GM21717 (cell line): ENCODE measurements around the gene SETD4.

Experiments
- ATAC-seq: cut with Tn5 transposase; IDR thresholded peaks from one replicate; pipeline ENCODE4 v1.9.1; 2021; ENCODE audit warnings: mild to moderate bottlenecking, moderate library complexity; ENCODE audit not compliant: unreplicated experiment

The SETD4 gene

DNA sequence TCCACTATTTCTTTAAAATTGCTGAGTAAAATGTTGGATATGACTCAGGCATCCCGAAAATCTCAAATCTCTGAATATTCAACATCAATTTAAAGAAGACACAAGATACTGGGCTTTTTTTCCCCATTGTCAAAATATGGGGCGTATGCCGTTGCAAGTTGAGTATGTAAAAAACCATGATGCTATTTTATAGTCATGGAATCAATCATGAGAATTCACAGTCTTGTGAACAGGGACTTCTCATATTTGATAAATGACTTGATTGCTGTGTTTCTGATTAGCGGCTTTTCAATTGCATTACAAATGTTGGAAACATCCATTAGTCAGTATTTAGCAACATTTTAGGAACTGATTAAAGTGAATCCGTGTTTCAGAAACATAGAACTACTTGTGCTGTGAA, 45.3 kb downstream of the SETD4 start:
- ATAC-seq, result no peak

- no peak for ATAC-seq
Measured at GRCh38 chr21:36010801-36011200, 49.5 kb downstream of the SETD4 start.

DNA sequence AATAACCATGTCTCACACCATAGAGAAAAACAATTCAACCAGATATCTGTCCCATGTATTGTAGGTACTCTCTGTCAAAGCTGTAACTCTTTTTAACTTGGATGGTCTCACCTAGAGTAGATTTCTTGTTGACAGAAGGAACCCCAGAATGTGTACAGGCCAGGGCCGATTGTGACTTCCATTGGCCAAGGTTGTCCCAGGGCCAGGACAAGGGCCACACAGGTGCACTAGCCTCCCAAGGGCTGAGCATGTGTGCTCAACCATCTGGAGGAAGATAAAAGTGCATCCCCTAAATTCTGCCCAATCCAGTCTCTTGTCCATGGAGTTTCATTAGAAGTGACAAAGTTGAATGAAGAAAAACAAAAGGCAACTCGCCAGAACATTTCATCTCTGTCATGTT, 51.8 kb downstream of the SETD4 start:
- ATAC-seq, result no peak

DNA sequence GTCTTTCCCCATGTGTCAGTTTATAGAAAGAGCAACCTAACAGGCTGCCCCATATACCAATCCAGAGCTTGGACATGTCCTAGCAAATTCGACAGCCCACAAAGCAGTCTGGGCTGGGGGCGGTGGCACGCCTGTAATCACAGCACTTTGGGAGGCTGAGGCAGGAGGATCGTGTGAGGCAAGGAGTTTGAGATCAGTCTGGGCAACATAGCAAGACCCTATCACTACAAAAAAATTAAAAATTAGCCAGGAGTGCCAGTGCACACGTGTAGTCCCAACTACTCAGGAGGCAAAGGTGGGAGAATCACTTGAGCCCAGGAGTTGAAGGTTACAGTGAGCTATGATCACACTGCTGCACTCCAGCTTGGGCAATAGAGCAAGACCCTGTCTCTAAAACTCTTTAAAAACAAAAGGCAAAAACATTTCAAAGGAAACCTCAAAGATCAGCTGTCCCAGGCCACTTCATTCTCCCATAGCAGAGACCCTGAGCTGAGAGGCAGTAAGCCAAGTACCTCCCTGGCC, 54.4 kb downstream of the SETD4 start:
- no peak for ATAC-seq

GRCh38 chr21:36005018-36005417, 55.3 kb downstream of the SETD4 start:
- ATAC-seq, result no peak

GRCh38 chr21:36004441-36004840, 55.9 kb downstream of the SETD4 start:
- no peak for ATAC-seq

DNA sequence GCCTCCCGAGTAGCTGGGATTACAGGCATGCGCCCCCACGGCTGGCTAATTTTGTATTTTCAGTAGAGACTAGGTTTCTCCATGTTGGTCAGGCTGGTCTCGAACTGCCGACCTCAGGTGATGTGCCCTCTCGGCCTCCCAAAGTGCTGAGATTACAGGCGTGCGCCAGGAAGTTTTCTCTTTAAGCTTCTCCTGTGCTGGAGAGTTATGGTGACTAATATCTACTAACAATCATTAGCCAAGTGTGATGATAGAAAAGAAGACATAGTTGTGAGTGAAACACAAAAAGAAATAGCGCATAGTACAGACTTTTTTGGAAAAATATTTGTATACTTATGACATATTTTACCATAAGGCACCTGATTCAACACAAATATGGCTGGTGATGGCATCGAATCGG, 56.5 kb downstream of the SETD4 start:
- ATAC-seq, result no peak

DNA sequence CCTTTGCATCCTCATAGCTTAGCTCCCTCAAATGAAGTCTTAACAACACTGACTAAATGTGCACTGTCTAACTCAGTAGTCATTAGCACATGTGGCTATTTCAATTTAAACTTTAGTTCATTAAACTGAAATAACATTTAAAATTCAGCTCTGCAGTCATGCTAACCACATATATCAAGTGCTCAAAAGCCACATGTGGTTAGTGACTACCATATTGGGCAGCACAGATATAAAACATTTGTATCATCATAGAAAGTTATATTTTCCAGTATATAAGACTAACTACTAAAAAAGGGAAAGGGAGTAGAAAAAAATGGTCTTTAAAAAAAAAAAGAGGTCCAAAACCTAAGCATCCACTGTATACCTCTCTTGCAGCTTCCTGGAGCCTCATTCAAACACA, 64.1 kb downstream of the SETD4 start:
- no peak for ATAC-seq

- ATAC-seq, result no peak
Measured at GRCh38 chr21:35995522-35996088, 64.7 kb downstream of the SETD4 start.

DNA sequence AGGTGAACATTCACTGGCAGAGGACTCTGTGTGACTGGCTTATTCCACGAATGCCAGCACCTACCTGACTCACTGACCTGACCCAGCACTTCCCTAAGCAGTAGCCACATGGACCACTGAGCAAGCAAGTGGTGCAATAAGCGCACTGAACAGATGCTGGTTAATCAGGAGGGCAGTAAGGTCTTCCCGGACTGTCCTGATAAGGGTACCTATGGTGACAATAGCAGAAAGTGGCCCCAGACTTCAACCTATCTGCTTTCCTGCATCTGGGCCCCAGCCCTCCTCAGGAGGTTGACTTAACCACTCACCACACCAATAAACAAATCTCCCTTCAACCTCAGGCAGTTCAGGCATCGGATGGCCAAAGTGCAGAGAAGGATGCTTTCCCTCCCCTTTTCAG, 65.7 kb downstream of the SETD4 start:
- no peak for ATAC-seq

- ATAC-seq, result no peak
Measured at GRCh38 chr21:35993875-35994490, 66.3 kb downstream of the SETD4 start.

DNA sequence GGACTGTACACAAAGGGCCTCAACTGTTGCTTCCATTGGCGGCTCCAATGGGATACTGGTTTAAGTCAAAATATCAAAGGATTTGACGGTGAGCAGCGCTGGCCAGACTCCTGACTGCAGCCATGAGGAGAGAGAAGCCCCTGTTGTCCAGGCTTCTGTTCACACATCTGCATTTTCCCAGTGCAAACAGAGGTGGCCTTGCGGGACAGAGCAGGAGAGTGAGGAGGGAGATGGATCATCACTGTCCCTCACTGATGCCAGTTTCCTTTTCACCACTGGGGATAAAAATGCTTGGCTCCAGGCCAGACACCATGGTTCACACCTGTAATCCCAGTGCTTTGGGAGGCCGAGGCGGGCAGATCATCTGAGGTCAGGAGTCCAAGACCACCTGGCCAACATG, 69.2 kb downstream of the SETD4 start:
- ATAC-seq, result no peak

- no peak for ATAC-seq
Measured at GRCh38 chr21:35990609-35991008, 69.7 kb downstream of the SETD4 start.

DNA sequence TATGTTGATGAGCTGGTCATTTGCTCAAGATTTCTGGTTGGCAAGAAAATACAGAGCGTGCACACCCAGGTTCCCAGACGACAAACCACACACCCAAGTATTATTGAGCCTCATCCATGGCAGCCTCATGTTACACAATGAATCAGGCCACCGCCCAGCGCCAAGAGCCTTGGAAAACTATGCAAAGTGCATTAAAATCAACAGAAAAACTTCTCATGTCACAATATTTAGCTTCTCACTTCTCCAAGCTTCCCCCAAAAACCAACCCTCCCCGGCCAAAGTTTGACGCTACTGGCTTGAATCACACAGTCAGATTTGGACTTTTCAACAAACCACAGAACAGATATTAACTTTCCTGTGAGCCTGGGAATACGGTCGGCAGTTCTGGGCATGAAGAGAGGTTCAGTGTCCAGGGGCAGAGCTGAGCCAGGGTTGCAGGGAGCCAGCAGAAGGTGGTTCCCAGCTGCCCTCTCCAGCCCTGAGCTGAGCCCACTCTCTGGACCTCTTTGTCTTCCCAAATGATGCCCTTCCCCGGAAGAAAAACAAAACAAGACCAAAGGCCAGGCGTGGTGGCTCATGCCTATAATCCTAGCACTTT, 71.1 kb downstream of the SETD4 start:
- no peak for ATAC-seq

GRCh38 chr21:35988416-35989137, 71.7 kb downstream of the SETD4 start:
- ATAC-seq, result no peak

DNA sequence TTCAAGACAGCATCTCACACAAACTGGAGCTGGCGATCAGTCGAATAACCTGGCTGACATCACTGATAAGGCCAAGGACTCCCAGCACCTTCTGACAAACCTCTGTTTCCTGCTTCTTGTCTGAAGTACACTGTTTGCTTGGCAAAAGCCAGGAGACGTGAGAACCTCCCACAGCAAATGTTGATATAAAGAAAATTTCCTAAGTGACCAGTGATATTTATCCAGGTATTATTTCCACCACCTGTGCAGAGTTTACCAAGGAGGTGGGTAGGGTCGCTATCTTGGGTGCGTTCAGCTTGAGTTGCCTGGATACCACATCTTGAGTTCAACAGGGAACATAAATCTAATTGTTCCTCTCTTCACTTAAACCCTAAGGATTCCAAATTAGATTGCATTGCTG, 72.9 kb downstream of the SETD4 start:
- ATAC-seq, result no peak

DNA sequence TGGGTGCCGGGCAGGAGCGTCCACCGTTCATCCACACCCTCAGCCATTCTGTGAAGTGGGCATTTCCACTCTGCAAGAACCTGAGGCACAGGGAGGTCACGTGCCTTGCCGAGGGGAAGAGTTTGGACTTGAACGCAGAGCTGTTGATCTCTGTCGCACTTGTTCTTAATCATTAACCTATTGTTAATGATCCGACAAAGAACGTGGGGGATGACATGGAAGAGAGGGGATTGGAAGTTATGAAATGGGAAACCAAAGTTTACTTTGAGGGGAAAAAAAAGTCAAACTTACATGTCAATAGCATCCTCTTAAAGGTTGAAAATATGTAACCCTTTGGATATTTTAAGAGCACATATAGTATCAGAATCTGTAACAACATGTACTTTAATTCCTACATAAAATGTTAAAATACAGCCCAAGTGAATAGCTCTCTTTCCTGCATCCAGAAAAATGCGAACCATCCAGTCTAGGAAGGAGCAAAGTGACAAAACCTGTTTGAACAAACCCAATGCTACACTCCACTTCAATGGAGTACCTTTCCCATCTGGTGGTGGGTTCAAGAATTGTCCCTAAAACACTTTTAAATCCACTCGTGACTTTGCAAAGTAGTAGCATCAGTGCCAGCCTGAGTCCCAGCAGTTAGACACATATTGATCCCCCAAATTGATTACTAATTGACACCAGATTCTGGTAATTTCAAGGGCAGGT, 75.5 kb downstream of the SETD4 start:
- ATAC-seq, result no peak
